ENCODE results near the gene PNPLA8. TPM values are rescaled to one million over a fixed set of nuclear protein-coding genes. Genes with fewer than 3 reads are reported as not detected.
"Not testable (repeated sequence)": the region's sequence is repeated elsewhere in the genome, so short reads cannot be mapped to it uniquely, and the experiment has no call there.

The PNPLA8 gene
- polyA plus RNA-seq, 1 experiment, result 26.7 TPM

- ChIA-PET POLR2A (no interaction called here), CTCF (no interaction called here)
- no peak overlapping the region for H3K27ac ChIP-seq (ENCODE audit: low read depth, low read length)
- no peaks in the 10 kb centered on the region for H3K27me3 ChIP-seq (ENCODE audit: control insufficient read depth, insufficient read depth, low read length)
- no peak for DNase-seq (ENCODE audit: low read depth, low spot score)
- no peak overlapping the region for H3K4me3 ChIP-seq (ENCODE audit: low read depth, low read length)
- H3K9me3 ChIP-seq (ENCODE audit: control insufficient read depth, insufficient read depth, low read length), result no peaks in the 10 kb centered on the region
- no peak for TF ChIP-seq CTCF (IDR thresholded peaks at IDR 0.05; ENCODE audit: low read depth, low read length)
Measured at GRCh38 chr7:108515630-108516029, 10.3 kb downstream of the PNPLA8 start.

- ChIA-PET CTCF (no interaction called here), POLR2A (no interaction called here)
- no peak overlapping the region for H3K27ac ChIP-seq (ENCODE audit: low read depth, low read length)
- no peaks in the 10 kb centered on the region for H3K27me3 ChIP-seq (ENCODE audit: control insufficient read depth, insufficient read depth, low read length)
- no peaks in the 10 kb centered on the region for H3K9me3 ChIP-seq (ENCODE audit: control insufficient read depth, insufficient read depth, low read length)
- DNase-seq (ENCODE audit: low read depth, low spot score), result no peak
- H3K4me3 ChIP-seq (ENCODE audit: low read depth, low read length), result no peak overlapping the region
- no peak for TF ChIP-seq CTCF (IDR thresholded peaks at IDR 0.05; ENCODE audit: low read depth, low read length)
Measured at GRCh38 chr7:108515013-108515412, 10.9 kb downstream of the PNPLA8 start.

GRCh38 chr7:108511939-108512338 lies 14.0 kb downstream of the PNPLA8 start:
- ChIA-PET POLR2A (no interaction called here), CTCF (interaction anchor here (0.7 to 2.9 kb wide), 2 partner anchors 9 to 15 kb away, joined by 3 to 38 read pairs; no protein-coding TSS in a partner anchor)
- H3K9me3 ChIP-seq (ENCODE audit: control insufficient read depth, insufficient read depth, low read length), result no peaks in the 10 kb centered on the region
- no peak overlapping the region for H3K4me3 ChIP-seq (ENCODE audit: low read depth, low read length)
- no peak for TF ChIP-seq CTCF (IDR thresholded peaks at IDR 0.05; ENCODE audit: low read depth, low read length)
- no peak overlapping the region for H3K27ac ChIP-seq (ENCODE audit: low read depth, low read length)
- H3K27me3 ChIP-seq (ENCODE audit: control insufficient read depth, insufficient read depth, low read length), result no peaks in the 10 kb centered on the region
- no peak for DNase-seq (ENCODE audit: low read depth, low spot score)

- DNase-seq (ENCODE audit: low read depth, low spot score); H3K27me3 ChIP-seq (ENCODE audit: control insufficient read depth, insufficient read depth, low read length); H3K9me3 ChIP-seq (ENCODE audit: control insufficient read depth, insufficient read depth, low read length); H3K27ac ChIP-seq (ENCODE audit: low read depth, low read length); H3K4me3 ChIP-seq (ENCODE audit: low read depth, low read length); CTCF ChIA-PET; POLR2A ChIA-PET: not testable (repeated sequence)
Measured at GRCh38 chr7:108504576-108504975, 21.4 kb downstream of the PNPLA8 start.

- ChIA-PET POLR2A (interaction anchor here (0.8 to 1.4 kb wide), 2 partner anchors 14 to 66 kb away, joined by 3 to 4 read pairs; partner anchors contain the start of genes DNAJB9 and THAP5), CTCF (interaction anchor here (0.6 to 1.2 kb wide), 4 partner anchors 9 to 356 kb away, joined by 3 to 5 read pairs (median 4); no protein-coding TSS in a partner anchor)
- no peaks in the 10 kb centered on the region for H3K9me3 ChIP-seq (ENCODE audit: control insufficient read depth, insufficient read depth, low read length)
- H3K27ac ChIP-seq (ENCODE audit: low read depth, low read length), result peak overlapping the region; percentile 66
- DNase-seq (ENCODE audit: low read depth, low spot score), result peak; percentile 13
- no peak overlapping the region for H3K4me3 ChIP-seq (ENCODE audit: low read depth, low read length)
- H3K27me3 ChIP-seq (ENCODE audit: control insufficient read depth, insufficient read depth, low read length), result no peaks in the 10 kb centered on the region
- no peak for TF ChIP-seq CTCF (IDR thresholded peaks at IDR 0.05; ENCODE audit: low read depth, low read length)
Measured at GRCh38 chr7:108503112-108504026, 22.6 kb downstream of the PNPLA8 start.

Measured in AG04450 (cell line).